Neural crest cell (in vitro differentiated cells): ENCODE results near the gene SLC22A6. TPM values are rescaled to one million over a fixed set of nuclear protein-coding genes. Genes with fewer than 3 reads are reported as not detected.

Experiments
- DNase-seq: peaks from one replicate; pipeline ENCODE4 v3.0.0; 2021; ENCODE audit warnings: low read depth, mixed read lengths, low spot score
- H3K27ac Mint-ChIP-seq: one replicate; pipeline ENCODE4 v1.8.0; 2021; ENCODE audit warnings: mild to moderate bottlenecking, mixed read lengths; ENCODE audit not compliant: unreplicated experiment
- H3K27me3 Mint-ChIP-seq: 2 replicates; pipeline ENCODE4 v1.8.0; 2021; ENCODE audit warnings: low read depth, mild to moderate bottlenecking, mixed read lengths
- H3K36me3 Mint-ChIP-seq: 2 replicates; pipeline ENCODE4 v1.8.0; 2021; ENCODE audit warnings: low read depth, mild to moderate bottlenecking, mixed read lengths
- H3K4me1 Mint-ChIP-seq: 2 replicates; pipeline ENCODE4 v1.8.0; 2021; ENCODE audit warnings: mixed read lengths
- H3K4me3 Mint-ChIP-seq: one replicate; pipeline ENCODE4 v1.8.0; 2021; ENCODE audit warnings: mild to moderate bottlenecking, mixed read lengths
- H3K9me3 Mint-ChIP-seq: 2 replicates; pipeline ENCODE4 v1.8.0; 2021; ENCODE audit warnings: mixed read lengths
- CTCF ChIP-seq: fragments of 200-600 bp; sonication (generic); conservative IDR thresholded peaks from 2 replicates; pipeline ENCODE4 v1.5.0; 2021; ENCODE audit warnings: antibody characterized with exemption, mild to moderate bottlenecking
- total RNA-seq: library from RNA; stranded (reverse); gene quantifications from 2 replicates; pipeline ENCODE4 v1.2.1, GENCODE V29; 2021

The SLC22A6 gene
- total RNA-seq, 1 donor from 2014 or later, result not detected

GRCh38 chr11:62965574-62965973 lies 19.2 kb downstream of the SLC22A6 start:
- TF ChIP-seq CTCF, result no peak
- no peak for DNase-seq
- no peak overlapping the region for H3K27ac Mint-ChIP-seq
- no peaks in the 10 kb centered on the region for H3K4me1 Mint-ChIP-seq
- H3K27me3 Mint-ChIP-seq, result peaks cover 35% of the 10 kb centered on the region
- no peak overlapping the region for H3K4me3 Mint-ChIP-seq
- no peaks in the 10 kb centered on the region for H3K9me3 Mint-ChIP-seq
- no peaks in the 10 kb centered on the region for H3K36me3 Mint-ChIP-seq

- H3K4me3 Mint-ChIP-seq, result no peak overlapping the region
- no peaks in the 10 kb centered on the region for H3K9me3 Mint-ChIP-seq
- DNase-seq, result no peak
- peaks cover 10% of the 10 kb centered on the region for H3K27me3 Mint-ChIP-seq
- H3K36me3 Mint-ChIP-seq, result no peaks in the 10 kb centered on the region
- no peak overlapping the region for H3K27ac Mint-ChIP-seq
- peaks cover 12% of the 10 kb centered on the region for H3K4me1 Mint-ChIP-seq
- TF ChIP-seq CTCF, result no peak
Observed at GRCh38 chr11:62962391-62962790, 22.4 kb downstream of the SLC22A6 start.

GRCh38 chr11:62961017-62961570 lies 23.7 kb downstream of the SLC22A6 start:
- no peaks in the 10 kb centered on the region for H3K27me3 Mint-ChIP-seq
- TF ChIP-seq CTCF, result no peak
- DNase-seq, result no peak
- H3K36me3 Mint-ChIP-seq, result no peaks in the 10 kb centered on the region
- H3K4me1 Mint-ChIP-seq, result peaks cover 12% of the 10 kb centered on the region
- H3K4me3 Mint-ChIP-seq, result no peak overlapping the region
- no peaks in the 10 kb centered on the region for H3K9me3 Mint-ChIP-seq
- peak overlapping the region; percentile 31 for H3K27ac Mint-ChIP-seq

GRCh38 chr11:62959422-62959980 lies 25.3 kb downstream of the SLC22A6 start:
- Mint-ChIP-seq H3K4me1 (peaks cover 12% of the 10 kb centered on the region), H3K9me3 (peaks cover under 1% of the 10 kb centered on the region), H3K27me3 (no peaks in the 10 kb centered on the region), H3K4me3 (no peak overlapping the region), H3K36me3 (no peaks in the 10 kb centered on the region), H3K27ac (peak overlapping the region; percentile 62)
- no peak for DNase-seq
- TF ChIP-seq CTCF, result no peak

GRCh38 chr11:62958547-62959421 lies 26.0 kb downstream of the SLC22A6 start:
- peaks cover 4% of the 10 kb centered on the region for H3K9me3 Mint-ChIP-seq
- no peak for DNase-seq
- peaks cover 12% of the 10 kb centered on the region for H3K4me1 Mint-ChIP-seq
- H3K27me3 Mint-ChIP-seq, result peaks cover 1% of the 10 kb centered on the region
- peak overlapping the region; percentile 15 for H3K27ac Mint-ChIP-seq
- no peak for TF ChIP-seq CTCF
- H3K4me3 Mint-ChIP-seq, result no peak overlapping the region
- no peaks in the 10 kb centered on the region for H3K36me3 Mint-ChIP-seq
